Measurements from ENCODE around the gene SERPINB4. TPM values are rescaled to one million over a fixed set of nuclear protein-coding genes. Genes with fewer than 3 reads are reported as not detected.
"Not testable (repeated sequence)": the region's sequence is repeated elsewhere in the genome, so short reads cannot be mapped to it uniquely, and the experiment has no call there.

The SERPINB4 gene
- not detected for total RNA-seq
- long read RNA-seq, result 0 reads

GRCh38 chr18:63644142-63644541 lies at the start of gene SERPINB4:
TSS of gene SERPINB4 (minus strand) at chr18:63644256. CDS start at chr18:63643577, 679 bp downstream.
- ATAC-seq; intact Hi-C loops (cut with DNase I); H3K4me3 ChIP-seq; DNase-seq; H3K27me3 ChIP-seq (ENCODE audit: low read depth); H3K9me3 ChIP-seq; H3K4me1 ChIP-seq; H3K36me3 ChIP-seq; H3K27ac ChIP-seq: not testable (repeated sequence)

- no peak for DNase-seq
- Histone ChIP-seq H3K36me3 (no peaks in the 10 kb centered on the region), H3K27me3 (ENCODE audit: low read depth) (no peaks in the 10 kb centered on the region), H3K27ac (no peak overlapping the region), H3K4me3 (no peak overlapping the region), H3K9me3 (no peaks in the 10 kb centered on the region), H3K4me1 (no peaks in the 10 kb centered on the region)
- no peak for ATAC-seq
- intact Hi-C loops (cut with DNase I), result no loop called here
- no peak for TF ChIP-seq CTCF (IDR thresholded peaks at IDR 0.05)
Observed at GRCh38 chr18:63689064-63689463, 45.0 kb upstream of the SERPINB4 start.

- Histone ChIP-seq H3K27me3 (ENCODE audit: low read depth) (no peaks in the 10 kb centered on the region), H3K36me3 (no peaks in the 10 kb centered on the region), H3K9me3 (no peaks in the 10 kb centered on the region), H3K4me1 (no peaks in the 10 kb centered on the region), H3K4me3 (no peak overlapping the region), H3K27ac (no peak overlapping the region)
- DNase-seq (no peak), ATAC-seq (no peak)
- no peak for TF ChIP-seq CTCF (IDR thresholded peaks at IDR 0.05)
- intact Hi-C loops (cut with DNase I), result no loop called here
Observed at GRCh38 chr18:63686871-63687270, 42.8 kb upstream of the SERPINB4 start.

GRCh38 chr18:63684718-63685117 lies 40.7 kb upstream of the SERPINB4 start:
- TF ChIP-seq CTCF (IDR thresholded peaks at IDR 0.05), result no peak
- no peak overlapping the region for H3K27ac ChIP-seq
- no peak for DNase-seq
- no peak overlapping the region for H3K4me3 ChIP-seq
- H3K9me3 ChIP-seq, result no peaks in the 10 kb centered on the region
- ATAC-seq, result no peak
- H3K36me3 ChIP-seq, result no peaks in the 10 kb centered on the region
- intact Hi-C loops (cut with DNase I), result no loop called here
- H3K27me3 ChIP-seq (ENCODE audit: low read depth), result no peaks in the 10 kb centered on the region
- no peaks in the 10 kb centered on the region for H3K4me1 ChIP-seq

DNA sequence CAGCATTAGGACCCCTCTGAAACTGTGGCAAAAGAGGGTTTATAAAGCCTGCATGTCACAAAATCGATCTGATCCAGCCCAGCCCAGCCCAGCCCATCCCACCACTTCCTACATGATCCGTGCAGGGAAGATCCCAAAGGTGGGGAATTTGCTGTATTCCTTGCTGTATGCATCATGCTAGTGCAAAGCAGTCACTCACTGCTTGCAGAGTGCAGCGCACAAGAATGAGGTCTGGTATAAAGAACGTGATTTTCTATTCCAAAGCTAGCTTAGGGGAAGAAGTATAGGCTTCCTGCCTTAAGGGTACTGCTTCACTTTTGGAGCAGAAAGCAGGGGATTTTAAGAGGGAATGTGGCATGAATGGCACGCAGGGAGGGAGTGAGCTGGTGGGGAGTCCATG lies 39.8 kb upstream of the SERPINB4 start:
- TF ChIP-seq CTCF (IDR thresholded peaks at IDR 0.05), result no peak
- no peaks in the 10 kb centered on the region for H3K4me1 ChIP-seq
- no peaks in the 10 kb centered on the region for H3K36me3 ChIP-seq
- intact Hi-C loops (cut with DNase I), result no loop called here
- no peak overlapping the region for H3K27ac ChIP-seq
- ATAC-seq (no peak), DNase-seq (no peak)
- no peak overlapping the region for H3K4me3 ChIP-seq
- no peaks in the 10 kb centered on the region for H3K27me3 ChIP-seq (ENCODE audit: low read depth)
- no peaks in the 10 kb centered on the region for H3K9me3 ChIP-seq

DNA sequence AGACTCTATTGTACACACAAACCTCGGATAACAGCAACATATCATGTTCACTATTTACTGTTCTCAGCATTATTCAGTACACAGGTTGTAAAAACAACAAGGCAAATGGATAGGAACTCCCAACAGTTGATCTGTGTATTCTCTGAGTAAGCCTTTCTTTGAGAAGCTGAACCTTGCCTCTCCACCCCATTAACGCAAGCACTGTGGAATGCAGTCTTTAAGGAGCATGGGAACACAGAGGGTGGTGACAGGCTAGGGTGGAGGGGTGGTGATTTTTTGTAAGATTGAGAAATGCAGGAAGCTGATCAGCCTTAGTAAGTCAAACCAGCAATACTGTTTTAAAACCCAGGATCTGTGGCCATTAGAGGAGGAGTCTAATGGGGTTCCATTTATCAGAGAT lies 39.1 kb upstream of the SERPINB4 start:
- Histone ChIP-seq H3K9me3 (no peaks in the 10 kb centered on the region), H3K27ac (no peak overlapping the region), H3K27me3 (ENCODE audit: low read depth) (no peaks in the 10 kb centered on the region), H3K36me3 (no peaks in the 10 kb centered on the region), H3K4me3 (no peak overlapping the region), H3K4me1 (no peaks in the 10 kb centered on the region)
- intact Hi-C loops (cut with DNase I), result no loop called here
- DNase-seq, result no peak
- TF ChIP-seq CTCF (IDR thresholded peaks at IDR 0.05), result no peak
- ATAC-seq, result peak; percentile 84 to 92
